Spleen (tissue), 11 donors: ENCODE results near the gene ANAPC7. TPM values are rescaled to one million over a fixed set of nuclear protein-coding genes. Genes with fewer than 3 reads are reported as not detected.
A peak's percentile ranks its signal among the peaks of the same experiment; 100 is the strongest.

Source experiments
- DNase-seq: peaks from one replicate; pipeline ENCODE4 v3.0.0-alpha.2; 2020
- H3K27ac ChIP-seq, 8 donors: fragments of 200-600 bp; sonication (generic) in 7 of 8; 1 replicate in 4 of 8; 2 replicates in 4 of 8; pipeline versions ENCODE4 v1.5.0 to v1.8.0; 2016 to 2021; ENCODE audit warnings: inconsistent platforms in 4 of 8, mild to moderate bottlenecking in 4 of 8, moderate library complexity in 1 of 8
- H3K27me3 ChIP-seq, 7 donors: fragments of 200-600 bp; sonication (generic) in 6 of 7; replicated peaks in 1 of 7; 1 replicate in 4 of 7; 2 replicates in 3 of 7; pipeline versions ENCODE4 v1.5.0 to v1.8.0; 2016 to 2021; ENCODE audit warnings: inconsistent platforms in 3 of 7, mild to moderate bottlenecking in 1 of 7
- H3K36me3 ChIP-seq, 6 donors: fragments of 200-600 bp; sonication (generic) in 5 of 6; 1 replicate in 4 of 6; 2 replicates in 2 of 6; pipeline versions ENCODE4 v1.5.0 to v1.8.0; 2016 to 2021; ENCODE audit warnings: inconsistent platforms in 2 of 6
- H3K4me1 ChIP-seq, 6 donors: fragments of 200-600 bp; sonication (generic) in 5 of 6; 1 replicate in 3 of 6; 2 replicates in 3 of 6; pipeline versions ENCODE4 v1.5.0 to v1.8.0; 2016 to 2021; ENCODE audit warnings: inconsistent platforms in 3 of 6
- H3K4me3 ChIP-seq, 8 donors: fragments of 200-600 bp; sonication (generic) in 7 of 8; 1 replicate in 4 of 8; 2 replicates in 4 of 8; pipeline versions ENCODE4 v1.5.0 to v1.8.0; 2016 to 2021; ENCODE audit warnings: inconsistent platforms in 4 of 8, mild to moderate bottlenecking in 4 of 8, moderate library complexity in 2 of 8
- H3K9me3 ChIP-seq, 8 donors: fragments of 200-600 bp; sonication (generic) in 7 of 8; 1 replicate in 4 of 8; 2 replicates in 4 of 8; pipeline versions ENCODE4 v1.5.0 to v1.8.0; 2016 to 2021; ENCODE audit warnings: inconsistent platforms in 4 of 8
- CTCF ChIP-seq, 11 experiments: fragments of 200-600 bp in 7 of 11; fragments of 450-650 bp in 4 of 11; sonication (generic) in 4 of 11; IDR thresholded peaks in 8 of 11; conservative IDR thresholded peaks in 3 of 11; 1 replicate in 7 of 11; 2 replicates in 4 of 11; pipeline versions ENCODE4 v1.4.0 to v1.8.0; 2016 to 2021; ENCODE audit warnings: antibody characterized with exemption in 11 of 11, inconsistent platforms in 4 of 11, mild to moderate bottlenecking in 1 of 11
- POLR2A ChIP-seq, 3 donors: fragments of 450-650 bp; IDR thresholded peaks; one replicate each; pipeline ENCODE4 v1.5.1; 2017; ENCODE audit warnings: antibody characterized with exemption in 3 of 3, mild to moderate bottlenecking in 1 of 3
- POLR2AphosphoS5 ChIP-seq, 3 donors: sonication (generic); formaldehyde crosslinking; IDR thresholded peaks; one replicate each; pipeline ENCODE4 v1.5.1; 2017; ENCODE audit warnings: antibody characterized with exemption in 3 of 3
- WGBS, 5 donors: extraction: QIAGEN DNeasy Blood & Tissue Kit in 3 of 5; methylation state at CpG; one replicate each; pipeline versions ENCODE4 v1.1.5 to v1.1.7; 2013 to 2018; 5-methylcytosine and 5-hydroxymethylcytosine counted together
- intact Hi-C: fragments of 100-400 bp; cut with DNase I; formaldehyde crosslinking; loops from one replicate; pipeline ENCODE4 v1.15.0; 2023; ENCODE audit warnings: low total_unique reads
- polyA plus RNA-seq, 3 donors: library from polyadenylated mRNA; stranded (reverse); fragments of 200-250 nt; gene quantifications; one replicate each; pipeline ENCODE4 v1.2.1, GENCODE V29; 2013
- total RNA-seq, 7 donors: library from RNA; depleted of rRNA in 3 of 7; stranded (reverse); fragments of >200 nt in 3 of 7; fragmentation: NEBNext Ultra II Directional in 4 of 7; extraction: Animal tissue kit (Norgen Biotek cat#: 25700) in 4 of 7; gene quantifications; one replicate each; pipeline versions ENCODE4 v1.1.0 to v1.2.1, GENCODE V29; 2016 to 2021
- donor health status: healthy with polysubstance abuse.
- donor health status: DM: no; HTN: no; CAD: no; lungs with moderate emphysema.
- donor health status: DM: no; HTN: no; CAD: no.
- donor health status: Bipolar disorder and iron deficiency.
- donor health status: healthy.
- donor health status: DM: no; HTN: no; CAD: no.
- donor health status: DM: yes; HTN: yes; CAD: no.

The ANAPC7 gene
- total and polyA plus RNA-seq, 10 donors = 32.2 to 78.0 (median 50.3) TPM

DNA sequence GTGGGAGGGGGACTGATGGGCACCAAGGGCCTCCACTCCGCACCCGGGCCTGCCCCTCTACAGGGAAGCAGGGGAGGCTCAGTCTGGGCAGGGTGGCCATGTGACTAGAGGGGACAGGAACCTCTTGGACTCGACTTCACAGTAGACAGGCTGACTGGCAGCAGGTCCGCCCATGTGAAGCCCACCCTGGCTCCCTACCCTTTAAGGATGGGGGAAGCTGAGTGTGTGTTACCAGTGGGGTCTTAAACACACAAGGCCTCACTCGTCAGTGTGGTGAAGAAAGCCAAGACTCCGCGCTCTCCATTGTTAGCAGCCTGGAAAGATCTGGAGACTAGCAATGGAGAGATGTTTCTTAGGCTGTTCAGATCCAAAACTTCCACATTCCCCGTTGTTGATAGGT lies 52.4 kb downstream of the ANAPC7 start:
- DNase-seq = no peak
- intact Hi-C loops = no loop called here
- H3K36me3 ChIP-seq = peaks cover 0 to 52% (median 35%) of the 10 kb centered on the region in 6 donors
- H3K27ac ChIP-seq = no peak overlapping the region
- no peaks in the 10 kb centered on the region for H3K27me3 ChIP-seq
- WGBS, 5 donors = 81 to 90% (median 89%) methylated on average over 6 to 8 of the region's 8 CpGs
- no peaks in the 10 kb centered on the region for H3K9me3 ChIP-seq
- TF ChIP-seq POLR2A (IDR thresholded peaks at IDR 0.05) = no peak
- TF ChIP-seq POLR2AphosphoS5 (IDR thresholded peaks at IDR 0.05) = no peak
- no peak for TF ChIP-seq CTCF (IDR thresholded peaks at IDR 0.05 in 8 of 11, conservative IDR thresholded peaks at IDR 0.05 in 3 of 11)
- no peak overlapping the region for H3K4me3 ChIP-seq
- H3K4me1 ChIP-seq = peaks cover 4 to 48% (median 26%) of the 10 kb centered on the region in 6 donors

- no peaks in the 10 kb centered on the region for H3K27me3 ChIP-seq
- TF ChIP-seq POLR2AphosphoS5 (IDR thresholded peaks at IDR 0.05) (peak; percentile 37 to 52 (median 47)), CTCF (IDR thresholded peaks at IDR 0.05 in 8 of 11, conservative IDR thresholded peaks at IDR 0.05 in 3 of 11) (no peak), POLR2A (IDR thresholded peaks at IDR 0.05) (no peak)
- peaks cover 3 to 39% (median 23%) of the 10 kb centered on the region in 6 donors for H3K4me1 ChIP-seq
- peaks cover 0 to 67% (median 50%) of the 10 kb centered on the region in 6 donors for H3K36me3 ChIP-seq
- no peak overlapping the region for H3K4me3 ChIP-seq
- H3K9me3 ChIP-seq = no peaks in the 10 kb centered on the region
- peak overlapping the region in 6 of 8 donors; percentile 4 to 64 (median 36) for H3K27ac ChIP-seq
- intact Hi-C loops = no loop called here
- DNase-seq = no peak
- WGBS, 5 donors = 16 to 33% (median 22%) methylated on average over 11 to 12 of the region's 12 CpGs
Observed at GRCh38 chr12:110349514-110350151, 53.9 kb downstream of the ANAPC7 start.

DNA sequence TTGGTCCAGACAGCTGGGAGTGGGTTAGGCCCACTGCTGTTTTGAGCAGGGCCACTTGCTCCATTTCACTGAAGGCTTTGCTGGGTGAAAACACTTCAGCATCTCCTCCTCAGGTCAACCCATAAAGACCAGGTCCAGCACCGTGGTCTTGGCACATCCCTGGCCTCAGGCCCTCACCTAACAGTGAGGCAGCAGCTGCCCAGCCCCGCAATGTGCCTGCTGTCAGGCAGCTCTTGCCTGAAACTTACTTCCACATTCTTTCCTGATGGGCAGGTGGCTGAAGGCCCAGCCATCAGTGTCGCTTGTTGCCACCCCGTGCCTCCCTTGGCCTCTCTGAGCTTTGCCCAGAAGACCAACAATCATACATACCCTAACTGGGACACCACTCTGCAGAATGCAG lies 54.4 kb downstream of the ANAPC7 start:
- WGBS, 5 donors = 41 to 66% (median 52%) methylated on average over 4 of the region's 4 CpGs
- intact Hi-C loops = no loop called here
- Histone ChIP-seq H3K36me3 (peaks cover 4 to 72% (median 55%) of the 10 kb centered on the region in 6 donors), H3K4me1 (peaks cover 0 to 34% (median 18%) of the 10 kb centered on the region in 6 donors), H3K27ac (peak overlapping the region in 5 of 8 donors; percentile 4 to 64 (median 35)), H3K4me3 (no peak overlapping the region), H3K27me3 (no peaks in the 10 kb centered on the region), H3K9me3 (no peaks in the 10 kb centered on the region)
- TF ChIP-seq POLR2AphosphoS5 (IDR thresholded peaks at IDR 0.05) = no peak
- no peak for TF ChIP-seq POLR2A (IDR thresholded peaks at IDR 0.05)
- no peak for TF ChIP-seq CTCF (IDR thresholded peaks at IDR 0.05 in 8 of 11, conservative IDR thresholded peaks at IDR 0.05 in 3 of 11)
- no peak for DNase-seq

DNA sequence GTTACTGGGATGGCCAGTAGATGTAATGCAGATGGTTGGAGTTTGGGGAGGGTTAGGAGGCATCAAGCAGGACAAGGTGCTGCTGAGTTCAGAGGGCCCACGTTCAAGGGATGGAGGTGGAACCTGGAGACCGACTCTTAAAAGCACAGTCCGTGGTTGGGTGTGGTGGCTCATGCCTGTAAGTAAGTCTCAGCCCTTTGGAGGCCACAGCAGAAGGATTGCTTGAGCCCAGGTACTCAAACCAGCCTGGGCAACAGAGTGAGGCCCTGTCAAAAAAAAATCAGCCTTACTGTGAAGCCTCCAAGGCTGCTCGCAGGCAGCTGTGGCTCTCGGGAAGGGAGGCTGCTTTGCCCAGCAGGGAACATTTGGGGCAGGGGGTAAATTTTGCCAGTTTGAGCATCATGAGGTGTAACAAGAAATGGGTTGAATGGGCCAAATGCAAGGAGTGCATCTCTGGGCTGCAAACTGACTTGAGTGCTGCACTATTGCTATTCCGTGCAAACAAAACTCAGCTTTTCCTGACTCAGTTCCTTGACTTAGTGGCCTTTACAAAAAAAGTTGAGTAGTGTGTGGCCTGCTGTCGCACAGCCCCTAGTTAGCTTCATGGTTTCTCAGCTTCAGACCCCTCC lies 55.0 kb downstream of the ANAPC7 start:
- peaks cover 0 to 28% (median 15%) of the 10 kb centered on the region in 6 donors for H3K4me1 ChIP-seq
- DNase-seq = no peak
- H3K27ac ChIP-seq = peak overlapping the region in 1 of 8 donors; percentile 35
- TF ChIP-seq POLR2A (IDR thresholded peaks at IDR 0.05) = no peak
- TF ChIP-seq CTCF (IDR thresholded peaks at IDR 0.05 in 8 of 11, conservative IDR thresholded peaks at IDR 0.05 in 3 of 11) = no peak
- no peaks in the 10 kb centered on the region for H3K9me3 ChIP-seq
- peaks cover 4 to 77% (median 60%) of the 10 kb centered on the region in 6 donors for H3K36me3 ChIP-seq
- WGBS, 5 donors = 88 to 93% (median 91%) methylated on average over 7 of the region's 7 CpGs
- intact Hi-C loops = no loop called here
- no peak overlapping the region for H3K4me3 ChIP-seq
- H3K27me3 ChIP-seq = no peaks in the 10 kb centered on the region
